ENCODE results near the gene LRRC17.

LRRC17 gene

GRCh38 chr7:102988631-102989560 is 76.1 kb downstream of the LRRC17 start:
- TF ChIP-seq CTCF (IDR thresholded peaks at IDR 0.05; ENCODE audit: low read depth, low read length), result no peak

GRCh38 chr7:102990642-102991041 is 77.8 kb downstream of the LRRC17 start:
- no peak for TF ChIP-seq CTCF (IDR thresholded peaks at IDR 0.05; ENCODE audit: low read depth, low read length)
- no peak overlapping the region for H3K4me3 ChIP-seq (ENCODE audit: low read depth, low read length)

More at GRCh38 chr7:102988631-102989560, 76.1 kb downstream of the LRRC17 start:
- H3K4me3 ChIP-seq (ENCODE audit: low read depth, low read length), result no peak overlapping the region

- no peak for TF ChIP-seq CTCF (IDR thresholded peaks at IDR 0.05; ENCODE audit: low read depth, low read length)
- H3K4me3 ChIP-seq (ENCODE audit: low read depth, low read length), result no peak overlapping the region
Observed at GRCh38 chr7:102991077-102991539, 78.3 kb downstream of the LRRC17 start.

- TF ChIP-seq CTCF (IDR thresholded peaks at IDR 0.05; ENCODE audit: low read depth, low read length), result no peak
- H3K4me3 ChIP-seq (ENCODE audit: low read depth, low read length), result no peak overlapping the region
Observed at GRCh38 chr7:102991540-102992214, 78.9 kb downstream of the LRRC17 start.

- no peak overlapping the region for H3K4me3 ChIP-seq (ENCODE audit: low read depth, low read length)
- no peak for TF ChIP-seq CTCF (IDR thresholded peaks at IDR 0.05; ENCODE audit: low read depth, low read length)
Observed at GRCh38 chr7:102992509-102992937, 79.7 kb downstream of the LRRC17 start.

- no peak for TF ChIP-seq CTCF (IDR thresholded peaks at IDR 0.05; ENCODE audit: low read depth, low read length)
- H3K4me3 ChIP-seq (ENCODE audit: low read depth, low read length), result no peak overlapping the region
Observed at GRCh38 chr7:102992938-102993717, 80.3 kb downstream of the LRRC17 start.
